K562 (cell line): ENCODE measurements around the gene EWSR1. TPM values are rescaled to one million over a fixed set of nuclear protein-coding genes. Genes with fewer than 3 reads are reported as not detected.

Source experiments
- CHD4 ChIP-seq: fragments of 200-600 bp; sonication (generic); IDR thresholded peaks from 3 replicates; pipeline ENCODE4 v1.6.1; 2012; ENCODE audit warnings: low read depth, mild to moderate bottlenecking, mixed read lengths, low read length, inconsistent platforms; ENCODE audit not compliant: insufficient read depth, insufficient replicate concordance, poor library complexity, severe bottlenecking
- E2F5 ChIP-seq: sonication (generic); formaldehyde crosslinking; IDR thresholded peaks from 2 replicates; pipeline ENCODE4 v1.8.0; 2022; ENCODE audit warnings: mild to moderate bottlenecking, missing genetic modification reagents
- ESRRB ChIP-seq: fragments of 250-450 bp; sonication (Bioruptor Pico); IDR thresholded peaks from 2 replicates; pipeline ENCODE4 v1.5.0; 2020; ENCODE audit warnings: mild to moderate bottlenecking, moderate library complexity, borderline replicate concordance
- GMEB1 ChIP-seq: fragments of 250-450 bp; sonication (Bioruptor Pico); IDR thresholded peaks from 2 replicates; pipeline ENCODE4 v1.4.0; 2020; ENCODE audit warnings: mild to moderate bottlenecking
- HDAC8 ChIP-seq: fragments of 450-650 bp; IDR thresholded peaks from 2 replicates; pipeline ENCODE4 v1.6.1; 2016; ENCODE audit warnings: mild to moderate bottlenecking, missing genetic modification characterization, moderate library complexity, missing compliant biosample characterization
- HES1 ChIP-seq: fragments of 450-650 bp; IDR thresholded peaks from 2 replicates; pipeline ENCODE4 v1.6.1; 2016; ENCODE audit warnings: low read depth, mild to moderate bottlenecking, moderate library complexity
- HNRNPL ChIP-seq: fragments of 200-400 bp; formaldehyde crosslinking; IDR thresholded peaks from 2 replicates; pipeline ENCODE4 v1.6.1; 2017; ENCODE audit warnings: low read depth, mild to moderate bottlenecking, low read length
- KDM4B ChIP-seq, 2 experiments: fragments of 450-650 bp in 1 of 2; sonication (generic) in 1 of 2; IDR thresholded peaks; 2 replicates each; pipeline ENCODE4 v1.6.1; 2016 to 2017; ENCODE audit warnings: borderline replicate concordance in 2 of 2, antibody characterized with exemption in 1 of 2, low read depth in 1 of 2, mild to moderate bottlenecking in 1 of 2
- MYBL2 ChIP-seq, 2 experiments: fragments of 450-650 bp in 1 of 2; sonication (generic) in 1 of 2; formaldehyde crosslinking in 1 of 2; IDR thresholded peaks; 2 replicates each; pipeline versions ENCODE4 v1.6.1 to v1.8.1; 2017 to 2022; ENCODE audit warnings: borderline replicate concordance in 1 of 2, inconsistent platforms in 1 of 2, low read depth in 1 of 2, mild to moderate bottlenecking in 1 of 2, missing genetic modification reagents in 1 of 2, moderate library complexity in 1 of 2
- NRF1 ChIP-seq, 2 experiments: fragments of 450-650 bp; IDR thresholded peaks in 1 of 2; conservative IDR thresholded peaks in 1 of 2; 2 replicates each; pipeline ENCODE4 v1.6.1; 2014; ENCODE audit warnings: mild to moderate bottlenecking in 2 of 2
- POLR2B ChIP-seq: fragments of 450-650 bp; IDR thresholded peaks from 2 replicates; pipeline ENCODE4 v1.6.1; 2018; ENCODE audit warnings: low read depth; ENCODE audit not compliant: partially characterized antibody
- PREB ChIP-seq: sonication (generic); formaldehyde crosslinking; IDR thresholded peaks from 2 replicates; pipeline ENCODE4 v1.8.1; 2023; ENCODE audit warnings: mild to moderate bottlenecking, missing genetic modification reagents
- SMC3 ChIP-seq: conservative IDR thresholded peaks from 2 replicates; pipeline ENCODE4 v1.6.1; 2011; ENCODE audit warnings: low read depth, low read length, improper control_type of control experiment; ENCODE audit not compliant: insufficient read depth
- SRSF3 ChIP-seq: fragments of 200-400 bp; formaldehyde crosslinking; IDR thresholded peaks from 2 replicates; pipeline ENCODE4 v1.6.1; 2016; ENCODE audit warnings: mild to moderate bottlenecking, low read length, moderate library complexity; ENCODE audit not compliant: insufficient read depth
- ZBTB11 ChIP-seq, 3 experiments: fragments of 200-800 bp in 1 of 3; fragments of 250-450 bp in 1 of 3; fragments of 450-650 bp in 1 of 3; sonication (Bioruptor Pico) in 1 of 3; sonication (Bioruptor generic) in 1 of 3; formaldehyde crosslinking in 1 of 3; IDR thresholded peaks; 2 replicates each; pipeline versions ENCODE4 v1.6.1 to v1.8.0; 2016 to 2022; ENCODE audit warnings: mild to moderate bottlenecking in 2 of 3, missing genetic modification characterization in 2 of 3, missing compliant biosample characterization in 1 of 3, moderate library complexity in 1 of 3
- ZBTB26 ChIP-seq: fragments of 450-650 bp; formaldehyde crosslinking; IDR thresholded peaks from 2 replicates; pipeline ENCODE4 v1.4.0; 2022; ENCODE audit warnings: missing genetic modification characterization
- ZNF589 ChIP-seq: fragments of 200-800 bp; sonication (Bioruptor generic); IDR thresholded peaks from 2 replicates; pipeline ENCODE4 v1.6.1; 2016; ENCODE audit warnings: low read depth, missing genetic modification characterization, missing compliant biosample characterization
- polyA plus RNA-seq, 8 experiments: library from polyadenylated mRNA; depleted of rRNA in 4 of 8; stranded (reverse) in 5 of 8; unstranded in 3 of 8; fragments of >200 nt; fragmentation: Nextera tagmentation in 2 of 8; fragmentation: Illumina TruSeq in 1 of 8; extraction: Ambion mirVana in 2 of 8; extraction: Trizol in 1 of 8; gene quantifications; 2 replicates each; pipeline versions ENCODE4 v1.2.1 to v1.2.3, GENCODE V29; 2011 to 2014; ENCODE audit warnings: inconsistent platforms in 1 of 8, missing spikeins in 1 of 8
- total RNA-seq, 7 experiments: library from RNA; depleted of rRNA in 6 of 7; stranded (reverse); fragments of >200 nt in 6 of 7; fragmentation: Illumina TruSeq in 2 of 7; extraction: Trizol in 2 of 7; gene quantifications; 2 replicates each; pipeline versions ENCODE4 v1.2.1 to v1.2.3, GENCODE V29; 2011 to 2021; ENCODE audit warnings: low replicate concordance in 1 of 7

EWSR1 gene
- total and polyA plus RNA-seq, 9 of the 15 experiments (the other 6 are each of a cell fraction or from before 2014, with no cell fraction given), result 83.3 to 450 (median 239) TPM

GRCh38 chr22:29310863-29311339 is 42.8 kb downstream of the EWSR1 start (continued):
- TF ChIP-seq ZBTB11 (CRISPR knock-in tag; IDR thresholded peaks at IDR 0.05) (no peak), GMEB1 (CRISPR knock-in tag) (no peak), HDAC8 (no peak), SMC3 (no peak), KDM4B (IDR thresholded peaks at IDR 0.05; ENCODE audit: borderline replicate concordance in 2 of 2, low read depth in 1 of 2) (no peak), ESRRB (no peak), ZBTB26 (CRISPR knock-in tag) (no peak), CHD4 (no peak), PREB (no peak), POLR2B (no peak), HES1 (no peak), NRF1 (conservative IDR thresholded peaks at IDR 0.05 in 1 of 2, IDR thresholded peaks at IDR 0.05 in 1 of 2) (peak; percentile 18 to 46; a peak in 2 of 4 replicates), E2F5 (no peak), ZNF589 (CRISPR knock-in tag) (no peak), MYBL2 (IDR thresholded peaks at IDR 0.05; ENCODE audit: low read depth) (no peak), MYBL2 (CRISPR knock-in tag; IDR thresholded peaks at IDR 0.05; ENCODE audit: borderline replicate concordance) (no peak), HNRNPL (no peak), SRSF3 (no peak)
